K562 (cell line): Measurements from ENCODE around the gene SMC4.

Experiments
- EP300 ChIP-seq: IDR thresholded peaks from 2 replicates; pipeline ENCODE4 v1.6.1; 2012; ENCODE audit warnings: low read length, improper control_type of control experiment
- HDAC2 ChIP-seq: fragments of 450-650 bp; IDR thresholded peaks from 2 replicates; pipeline ENCODE4 v1.6.1; 2016; ENCODE audit warnings: mild to moderate bottlenecking
- MEIS2 ChIP-seq: fragments of 450-650 bp; IDR thresholded peaks from 2 replicates; pipeline ENCODE4 v1.6.1; 2014; ENCODE audit warnings: mild to moderate bottlenecking; ENCODE audit not compliant: partially characterized antibody
- NR3C1 ChIP-seq: sonication (generic); formaldehyde crosslinking; IDR thresholded peaks from 2 replicates; pipeline ENCODE4 v1.8.1; 2022; ENCODE audit warnings: missing genetic modification reagents
- POLR2A ChIP-seq: fragments of 450-650 bp; conservative IDR thresholded peaks from 2 replicates; pipeline ENCODE4 v1.6.1; 2016
- POLR2AphosphoS5 ChIP-seq: IDR thresholded peaks from 2 replicates; pipeline ENCODE4 v1.6.1; 2011; ENCODE audit warnings: mild to moderate bottlenecking, low read depth, low read length, moderate library complexity; ENCODE audit not compliant: control insufficient read depth, insufficient read depth
- PPARD ChIP-seq: fragments of 250-450 bp; sonication (Bioruptor Pico); IDR thresholded peaks from 2 replicates; pipeline ENCODE4 v1.8.0; 2022; ENCODE audit warnings: inconsistent platforms, mild to moderate bottlenecking, moderate library complexity
- TCF7L2 ChIP-seq: fragments of 150-350 bp; IDR thresholded peaks from 2 replicates; pipeline ENCODE4 v1.6.1; 2016; ENCODE audit warnings: low read depth, mild to moderate bottlenecking, low read length, moderate library complexity
- ZBTB17 ChIP-seq: fragments of 450-650 bp; formaldehyde crosslinking; IDR thresholded peaks from 2 replicates; pipeline ENCODE4 v1.4.0; 2020; ENCODE audit warnings: mild to moderate bottlenecking
- ZNF780A ChIP-seq: fragments of 250-450 bp; sonication (Bioruptor Pico); IDR thresholded peaks from 2 replicates; pipeline ENCODE4 v1.5.0; 2021; ENCODE audit warnings: mild to moderate bottlenecking
- TF ChIP-seq, protein P1 (sequence below), 2 experiments: fragments of 450-650 bp; IDR thresholded peaks; 2 replicates each; pipeline ENCODE4 v1.6.1; 2016; ENCODE audit warnings: mild to moderate bottlenecking in 2 of 2, borderline replicate concordance in 1 of 2, low read depth in 1 of 2, moderate library complexity in 1 of 2
- TF ChIP-seq, protein P2 (sequence below), 3 experiments: IDR thresholded peaks in 2 of 3; conservative IDR thresholded peaks in 1 of 3; 2 replicates each; pipeline ENCODE4 v1.5.1; 2011 to 2012; ENCODE audit warnings: low read length in 3 of 3, mild to moderate bottlenecking in 3 of 3, control low read depth in 2 of 3, improper control_type of control experiment in 1 of 3, inconsistent platforms in 1 of 3, low read depth in 1 of 3, mixed read lengths in 1 of 3, moderate library complexity in 1 of 3; ENCODE audit not compliant: insufficient read depth in 2 of 3
- TF ChIP-seq, protein P3 (sequence below): fragments of 250-450 bp; sonication (Bioruptor Pico); IDR thresholded peaks from 2 replicates; pipeline ENCODE4 v1.5.0; 2021

DNA sequence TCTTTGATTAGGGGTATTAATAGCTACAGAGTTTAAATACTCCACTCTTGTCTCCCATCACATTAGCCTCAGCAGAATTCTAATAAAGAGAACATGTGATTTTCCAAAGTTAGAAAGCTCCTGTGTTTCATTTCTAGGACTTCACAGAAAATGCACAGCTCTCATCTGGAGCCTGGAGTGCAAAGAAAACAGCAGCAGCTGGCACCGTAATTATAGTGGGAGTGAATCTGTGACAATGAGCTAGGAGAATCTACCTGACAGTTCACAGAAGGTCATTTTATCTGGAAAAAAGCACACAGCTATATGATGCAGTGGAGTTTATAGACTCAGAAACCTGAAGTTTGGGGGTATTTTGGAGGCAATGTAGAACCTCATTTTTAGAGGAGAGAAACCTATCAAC lies 55.5 kb downstream of the SMC4 start:
- TF ChIP-seq, protein P1, sequence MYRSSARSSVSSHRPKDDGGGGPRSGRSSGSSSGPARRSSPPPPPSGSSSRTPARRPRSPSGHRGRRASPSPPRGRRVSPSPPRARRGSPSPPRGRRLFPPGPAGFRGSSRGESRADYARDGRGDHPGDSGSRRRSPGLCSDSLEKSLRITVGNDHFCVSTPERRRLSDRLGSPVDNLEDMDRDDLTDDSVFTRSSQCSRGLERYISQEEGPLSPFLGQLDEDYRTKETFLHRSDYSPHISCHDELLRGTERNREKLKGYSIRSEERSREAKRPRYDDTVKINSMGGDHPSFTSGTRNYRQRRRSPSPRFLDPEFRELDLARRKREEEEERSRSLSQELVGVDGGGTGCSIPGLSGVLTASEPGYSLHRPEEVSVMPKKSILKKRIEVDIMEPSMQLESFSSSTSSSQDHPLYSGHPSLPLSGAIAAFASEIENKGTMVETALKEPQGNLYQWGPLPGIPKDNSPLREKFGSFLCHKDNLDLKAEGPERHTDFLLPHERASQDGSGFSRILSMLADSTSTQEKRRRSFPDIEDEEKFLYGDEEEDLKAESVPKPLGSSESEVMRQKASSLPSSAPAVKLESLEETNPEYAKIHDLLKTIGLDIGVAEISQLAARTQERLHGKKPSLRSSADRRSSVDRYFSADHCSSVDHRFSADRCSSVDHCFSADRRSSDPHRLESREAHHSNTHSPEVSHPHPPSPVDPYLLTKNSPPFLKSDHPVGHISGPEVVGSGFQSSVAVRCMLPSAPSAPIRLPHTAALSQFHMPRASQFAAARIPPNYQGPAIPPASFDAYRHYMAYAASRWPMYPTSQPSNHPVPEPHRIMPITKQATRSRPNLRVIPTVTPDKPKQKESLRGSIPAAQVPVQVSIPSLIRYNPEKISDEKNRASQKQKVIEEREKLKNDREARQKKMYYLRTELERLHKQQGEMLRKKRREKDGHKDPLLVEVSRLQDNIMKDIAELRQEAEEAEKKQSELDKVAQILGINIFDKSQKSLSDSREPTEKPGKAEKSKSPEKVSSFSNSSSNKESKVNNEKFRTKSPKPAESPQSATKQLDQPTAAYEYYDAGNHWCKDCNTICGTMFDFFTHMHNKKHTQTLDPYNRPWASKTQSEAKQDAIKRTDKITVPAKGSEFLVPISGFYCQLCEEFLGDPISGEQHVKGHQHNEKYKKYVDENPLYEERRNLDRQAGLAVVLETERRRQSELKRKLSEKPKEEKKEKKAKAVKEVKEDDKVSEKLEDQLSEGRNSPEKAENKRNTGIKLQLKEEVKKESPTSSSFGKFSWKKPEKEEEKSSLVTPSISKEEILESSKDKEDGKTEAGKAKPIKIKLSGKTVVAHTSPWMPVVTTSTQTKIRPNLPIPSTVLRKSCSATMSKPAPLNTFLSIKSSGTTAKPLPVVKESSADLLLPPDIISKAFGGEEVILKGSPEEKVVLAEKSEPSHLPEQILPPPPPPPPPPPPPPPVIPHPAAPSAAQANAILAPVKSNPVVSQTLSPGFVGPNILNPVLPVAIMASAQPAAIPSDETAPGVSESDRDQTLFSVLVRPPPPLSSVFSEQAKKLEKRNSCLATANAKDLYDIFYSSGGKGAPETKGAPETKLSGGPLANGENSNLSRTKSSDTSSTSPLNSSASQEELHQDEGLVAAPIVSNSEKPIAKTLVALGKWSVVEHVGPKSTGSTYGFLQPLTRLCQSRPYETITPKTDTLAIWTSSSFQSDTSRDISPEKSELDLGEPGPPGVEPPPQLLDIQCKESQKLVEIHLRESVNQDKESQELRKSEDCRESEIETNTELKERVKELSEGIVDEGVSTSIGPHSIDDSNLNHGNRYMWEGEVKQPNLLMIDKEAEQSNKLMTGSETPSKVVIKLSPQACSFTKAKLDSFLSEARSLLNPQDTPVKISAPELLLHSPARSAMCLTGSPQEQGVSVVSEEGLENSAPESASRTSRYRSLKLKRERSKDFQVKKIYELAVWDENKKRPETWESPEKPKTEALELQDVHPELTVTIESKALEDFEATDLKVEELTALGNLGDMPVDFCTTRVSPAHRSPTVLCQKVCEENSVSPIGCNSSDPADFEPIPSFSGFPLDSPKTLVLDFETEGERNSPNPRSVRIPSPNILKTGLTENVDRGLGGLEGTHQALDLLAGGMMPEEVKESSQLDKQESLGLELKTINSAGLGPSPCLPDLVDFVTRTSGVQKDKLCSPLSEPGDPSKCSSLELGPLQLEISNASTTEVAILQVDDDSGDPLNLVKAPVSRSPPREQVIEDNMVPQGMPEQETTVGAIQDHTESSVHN (IDR thresholded peaks at IDR 0.05; ENCODE audit: borderline replicate concordance in 1 of 2, low read depth in 1 of 2): no peak
- TF ChIP-seq ZBTB17 (CRISPR knock-in tag) (no peak), EP300 (no peak), ZNF780A (CRISPR knock-in tag) (no peak), HDAC2 (no peak), NR3C1 (CRISPR knock-in tag) (no peak), POLR2A (no peak), POLR2AphosphoS5 (no peak), TCF7L2 (no peak), PPARD (CRISPR knock-in tag) (no peak), MEIS2 (no peak)
- TF ChIP-seq, protein P2, sequence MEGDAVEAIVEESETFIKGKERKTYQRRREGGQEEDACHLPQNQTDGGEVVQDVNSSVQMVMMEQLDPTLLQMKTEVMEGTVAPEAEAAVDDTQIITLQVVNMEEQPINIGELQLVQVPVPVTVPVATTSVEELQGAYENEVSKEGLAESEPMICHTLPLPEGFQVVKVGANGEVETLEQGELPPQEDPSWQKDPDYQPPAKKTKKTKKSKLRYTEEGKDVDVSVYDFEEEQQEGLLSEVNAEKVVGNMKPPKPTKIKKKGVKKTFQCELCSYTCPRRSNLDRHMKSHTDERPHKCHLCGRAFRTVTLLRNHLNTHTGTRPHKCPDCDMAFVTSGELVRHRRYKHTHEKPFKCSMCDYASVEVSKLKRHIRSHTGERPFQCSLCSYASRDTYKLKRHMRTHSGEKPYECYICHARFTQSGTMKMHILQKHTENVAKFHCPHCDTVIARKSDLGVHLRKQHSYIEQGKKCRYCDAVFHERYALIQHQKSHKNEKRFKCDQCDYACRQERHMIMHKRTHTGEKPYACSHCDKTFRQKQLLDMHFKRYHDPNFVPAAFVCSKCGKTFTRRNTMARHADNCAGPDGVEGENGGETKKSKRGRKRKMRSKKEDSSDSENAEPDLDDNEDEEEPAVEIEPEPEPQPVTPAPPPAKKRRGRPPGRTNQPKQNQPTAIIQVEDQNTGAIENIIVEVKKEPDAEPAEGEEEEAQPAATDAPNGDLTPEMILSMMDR (IDR thresholded peaks at IDR 0.05 in 2 of 3, conservative IDR thresholded peaks at IDR 0.05 in 1 of 3; ENCODE audit: insufficient read depth in 2 of 3, low read depth in 1 of 3, low read length in 3 of 3): no peak
- TF ChIP-seq, protein P3, sequence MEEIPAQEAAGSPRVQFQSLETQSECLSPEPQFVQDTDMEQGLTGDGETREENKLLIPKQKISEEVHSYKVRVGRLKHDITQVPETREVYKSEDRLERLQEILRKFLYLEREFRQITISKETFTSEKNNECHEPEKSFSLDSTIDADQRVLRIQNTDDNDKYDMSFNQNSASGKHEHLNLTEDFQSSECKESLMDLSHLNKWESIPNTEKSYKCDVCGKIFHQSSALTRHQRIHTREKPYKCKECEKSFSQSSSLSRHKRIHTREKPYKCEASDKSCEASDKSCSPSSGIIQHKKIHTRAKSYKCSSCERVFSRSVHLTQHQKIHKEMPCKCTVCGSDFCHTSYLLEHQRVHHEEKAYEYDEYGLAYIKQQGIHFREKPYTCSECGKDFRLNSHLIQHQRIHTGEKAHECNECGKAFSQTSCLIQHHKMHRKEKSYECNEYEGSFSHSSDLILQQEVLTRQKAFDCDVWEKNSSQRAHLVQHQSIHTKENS (CRISPR knock-in tag): no peak
